Cardiac muscle cell (in vitro differentiated cells and primary cell): ENCODE measurements around the gene NR6A1. TPM values are rescaled to one million over a fixed set of nuclear protein-coding genes. Genes with fewer than 3 reads are reported as not detected.

Source experiments
- DNase-seq, 2 donors: peaks; one replicate each; pipeline versions ENCODE4 v3.0.0 to v3.0.0-alpha.2; 2010 to 2017; ENCODE audit warnings: low read depth in 1 of 2, low spot score in 1 of 2
- H3K27ac ChIP-seq: fragments of 200-600 bp; sonication (generic); 2 replicates; pipeline ENCODE4 v1.5.1; 2016
- H3K27me3 ChIP-seq: fragments of 200-600 bp; sonication (generic); 2 replicates; pipeline ENCODE4 v1.6.0; 2016; ENCODE audit warnings: control low read depth
- H3K36me3 ChIP-seq: fragments of 200-600 bp; sonication (generic); 2 replicates; pipeline ENCODE4 v1.5.1; 2016; ENCODE audit warnings: control low read depth
- H3K4me1 ChIP-seq: fragments of 200-600 bp; sonication (generic); 2 replicates; pipeline ENCODE4 v1.8.1; 2017; ENCODE audit warnings: low read depth, mild to moderate bottlenecking, mixed run types
- H3K4me3 ChIP-seq: fragments of 200-600 bp; sonication (generic); 2 replicates; pipeline ENCODE4 v1.5.1; 2016; ENCODE audit warnings: mild to moderate bottlenecking
- H3K9me3 ChIP-seq: fragments of 200-600 bp; sonication (generic); 2 replicates; pipeline ENCODE4 v1.5.1; 2017; ENCODE audit warnings: low read depth, mild to moderate bottlenecking, control low read depth
- polyA plus RNA-seq: library from polyadenylated mRNA; unstranded; fragments of >200 nt; fragmentation: Nextera tagmentation; extraction: Ambion mirVana; gene quantifications from 2 replicates; pipeline ENCODE4 v1.2.1, GENCODE V29; 2016
- total RNA-seq: library from RNA; depleted of rRNA; stranded (reverse); fragments of >200 nt; gene quantifications from 2 replicates; pipeline ENCODE4 v1.2.3, GENCODE V29; 2016
- TF ChIP-seq, protein P1 (sequence below): IDR thresholded peaks from 2 replicates; pipeline ENCODE4 v1.5.1; 2012; ENCODE audit warnings: low read depth, mild to moderate bottlenecking, low read length

NR6A1 gene
- total and polyA plus RNA-seq, 2 experiments from 2014 or later: 3.2 to 19.8 TPM

DNA sequence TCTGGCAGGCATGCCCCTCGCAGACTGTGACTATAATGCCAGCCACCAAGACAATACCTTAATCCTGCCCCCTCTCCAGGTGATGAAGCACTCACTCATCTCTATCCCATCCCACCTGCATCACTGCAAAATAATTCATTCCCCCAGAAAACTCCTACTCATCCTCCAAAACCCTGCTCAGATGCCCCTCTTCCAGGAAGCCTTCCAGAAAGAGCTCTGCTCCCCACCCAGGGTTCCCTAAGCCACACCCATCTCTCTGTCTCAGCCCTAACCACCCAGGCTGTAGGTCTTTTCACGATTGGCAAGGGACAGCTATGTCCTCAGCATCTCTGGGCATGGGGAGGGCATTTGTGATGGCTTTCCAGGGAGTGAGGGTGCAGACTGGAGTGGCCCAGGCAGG lies 281.1 kb downstream of the NR6A1 start:
- no peak for DNase-seq
- H3K27ac ChIP-seq: no peak overlapping the region
- no peaks in the 10 kb centered on the region for H3K36me3 ChIP-seq
- H3K4me1 ChIP-seq: no peaks in the 10 kb centered on the region
- no peaks in the 10 kb centered on the region for H3K9me3 ChIP-seq
- TF ChIP-seq, protein P1, sequence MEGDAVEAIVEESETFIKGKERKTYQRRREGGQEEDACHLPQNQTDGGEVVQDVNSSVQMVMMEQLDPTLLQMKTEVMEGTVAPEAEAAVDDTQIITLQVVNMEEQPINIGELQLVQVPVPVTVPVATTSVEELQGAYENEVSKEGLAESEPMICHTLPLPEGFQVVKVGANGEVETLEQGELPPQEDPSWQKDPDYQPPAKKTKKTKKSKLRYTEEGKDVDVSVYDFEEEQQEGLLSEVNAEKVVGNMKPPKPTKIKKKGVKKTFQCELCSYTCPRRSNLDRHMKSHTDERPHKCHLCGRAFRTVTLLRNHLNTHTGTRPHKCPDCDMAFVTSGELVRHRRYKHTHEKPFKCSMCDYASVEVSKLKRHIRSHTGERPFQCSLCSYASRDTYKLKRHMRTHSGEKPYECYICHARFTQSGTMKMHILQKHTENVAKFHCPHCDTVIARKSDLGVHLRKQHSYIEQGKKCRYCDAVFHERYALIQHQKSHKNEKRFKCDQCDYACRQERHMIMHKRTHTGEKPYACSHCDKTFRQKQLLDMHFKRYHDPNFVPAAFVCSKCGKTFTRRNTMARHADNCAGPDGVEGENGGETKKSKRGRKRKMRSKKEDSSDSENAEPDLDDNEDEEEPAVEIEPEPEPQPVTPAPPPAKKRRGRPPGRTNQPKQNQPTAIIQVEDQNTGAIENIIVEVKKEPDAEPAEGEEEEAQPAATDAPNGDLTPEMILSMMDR: no peak
- H3K4me3 ChIP-seq: no peak overlapping the region
- no peaks in the 10 kb centered on the region for H3K27me3 ChIP-seq

DNA sequence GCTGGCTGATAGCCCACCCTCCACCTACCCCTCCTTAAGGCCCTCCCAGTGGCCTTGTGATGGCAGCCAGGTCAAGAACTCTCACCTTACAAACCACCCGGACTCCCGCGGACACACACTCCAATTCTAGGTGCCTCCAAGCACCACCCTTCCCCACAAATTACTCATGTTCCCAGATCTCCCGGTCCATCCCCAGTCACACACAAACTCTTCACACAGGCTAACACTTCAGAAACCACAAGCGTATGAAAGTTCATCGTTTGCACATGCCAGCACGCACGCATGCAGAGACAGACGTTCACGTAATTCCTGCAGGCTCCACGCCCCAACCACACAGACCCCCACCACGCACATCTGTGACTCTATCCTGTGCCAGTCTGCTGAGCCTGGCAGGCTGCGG lies 281.9 kb downstream of the NR6A1 start:
- Histone ChIP-seq H3K4me3 (no peak overlapping the region), H3K4me1 (no peaks in the 10 kb centered on the region), H3K27ac (no peak overlapping the region), H3K27me3 (no peaks in the 10 kb centered on the region), H3K9me3 (no peaks in the 10 kb centered on the region), H3K36me3 (no peaks in the 10 kb centered on the region)
- no peak for DNase-seq
- TF ChIP-seq, protein P1: no peak

DNA sequence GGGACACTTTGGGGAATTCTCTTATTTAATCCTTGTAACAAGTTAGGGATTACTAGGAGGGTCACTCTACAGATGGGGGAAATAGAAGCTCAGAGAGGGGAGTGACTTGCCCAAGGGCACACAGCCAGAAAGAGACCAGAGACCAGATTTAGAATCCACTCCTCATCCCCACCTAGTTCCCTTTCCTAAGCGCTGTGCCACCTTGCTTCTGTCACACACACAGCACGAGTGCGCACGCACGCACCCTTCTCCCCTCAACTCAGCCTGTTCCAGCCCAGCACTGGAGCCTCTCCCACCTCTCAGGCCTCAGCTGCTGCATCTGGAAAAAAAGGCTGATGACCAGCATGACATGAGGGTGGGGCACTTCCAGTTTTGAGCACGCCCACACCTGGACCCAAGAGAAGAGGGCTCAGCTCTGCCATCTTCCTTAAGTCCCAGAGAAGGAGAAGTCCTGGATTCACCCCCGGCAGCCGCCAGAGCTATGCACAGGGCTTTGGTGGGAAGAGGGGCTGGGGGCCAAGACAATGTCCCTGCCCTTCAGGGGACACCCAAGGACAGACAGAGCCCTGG lies 282.4 kb downstream of the NR6A1 start:
- Histone ChIP-seq H3K27ac (no peak overlapping the region), H3K4me1 (no peaks in the 10 kb centered on the region), H3K9me3 (no peaks in the 10 kb centered on the region), H3K27me3 (no peaks in the 10 kb centered on the region), H3K4me3 (no peak overlapping the region), H3K36me3 (no peaks in the 10 kb centered on the region)
- TF ChIP-seq, protein P1: no peak
- no peak for DNase-seq

DNA sequence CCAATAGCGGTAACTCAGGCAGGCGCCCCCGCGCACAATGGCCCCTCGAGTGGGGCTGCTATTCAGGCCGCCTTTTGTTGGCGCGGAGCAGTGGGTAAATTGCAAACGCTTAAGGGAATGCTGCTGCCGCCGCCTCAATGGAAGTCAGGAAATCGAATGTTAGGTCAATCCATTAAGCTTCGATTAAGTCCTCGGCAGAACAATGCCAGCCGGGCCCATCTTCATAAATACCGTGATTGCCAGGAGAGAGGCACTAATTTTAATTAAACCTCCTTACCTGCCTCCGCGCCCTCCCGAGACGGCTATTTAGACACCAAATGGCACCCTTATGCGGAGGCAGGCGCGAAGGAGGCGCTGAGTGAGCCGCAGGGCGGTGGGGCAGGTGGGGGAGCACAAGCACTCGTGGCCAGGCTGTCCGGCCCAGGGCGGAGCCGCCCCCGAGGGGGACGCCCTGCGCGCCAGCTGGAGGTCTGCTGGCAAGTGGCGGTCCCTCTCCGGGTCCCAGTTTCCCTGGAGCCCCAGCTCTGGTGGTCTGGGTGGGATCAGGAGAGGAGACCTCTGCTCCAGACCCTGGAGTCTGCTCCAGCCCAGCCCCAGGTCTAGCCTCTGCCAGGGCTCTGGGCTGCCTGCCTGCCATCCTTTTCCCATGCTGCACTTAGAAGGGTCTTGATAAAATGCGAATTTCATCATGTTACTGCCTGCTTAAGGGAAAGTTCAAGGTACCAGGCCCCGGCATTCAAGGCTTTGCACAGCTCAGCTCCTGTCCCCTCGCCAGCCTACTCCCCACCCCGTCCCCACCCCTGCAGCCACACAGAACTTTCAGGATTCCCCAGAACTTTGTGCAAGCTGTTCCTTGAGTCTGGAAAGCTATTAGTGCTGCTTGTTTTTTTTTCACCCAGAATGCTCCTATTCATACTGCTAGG lies 283.6 kb downstream of the NR6A1 start:
- no peaks in the 10 kb centered on the region for H3K36me3 ChIP-seq
- TF ChIP-seq, protein P1: no peak
- H3K9me3 ChIP-seq: no peaks in the 10 kb centered on the region
- H3K4me3 ChIP-seq: no peak overlapping the region
- no peak overlapping the region for H3K27ac ChIP-seq
- no peak for DNase-seq
- no peaks in the 10 kb centered on the region for H3K27me3 ChIP-seq
- no peaks in the 10 kb centered on the region for H3K4me1 ChIP-seq

DNA sequence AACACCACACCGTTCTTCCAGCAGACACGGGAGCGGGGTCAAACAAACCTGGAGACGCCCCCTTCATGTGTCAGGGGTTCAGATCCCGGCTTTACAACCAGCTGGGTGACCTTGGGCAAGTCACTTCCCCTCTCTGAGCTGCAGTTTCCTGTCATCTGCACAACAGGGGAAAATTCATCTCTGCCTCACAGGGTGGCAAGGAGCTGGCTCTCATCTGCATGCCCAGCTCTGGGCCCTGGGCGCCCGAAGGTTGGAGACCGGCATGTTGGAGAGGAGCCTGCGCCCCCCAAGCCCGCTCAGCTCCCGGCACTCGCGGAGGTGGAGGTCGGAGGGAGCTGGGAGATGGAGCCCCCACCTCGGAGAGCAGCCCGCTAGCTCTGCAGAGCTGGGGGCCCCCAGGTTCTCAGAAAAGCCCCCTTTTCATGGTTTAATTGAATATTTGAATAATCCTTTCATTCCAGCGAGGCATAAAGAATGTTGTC lies 284.3 kb downstream of the NR6A1 start:
- TF ChIP-seq, protein P1: no peak
- no peak overlapping the region for H3K4me3 ChIP-seq
- H3K9me3 ChIP-seq: no peaks in the 10 kb centered on the region

More for the DNA sequence above, 284.3 kb downstream of the NR6A1 start:
- no peak overlapping the region for H3K27ac ChIP-seq
- H3K36me3 ChIP-seq: no peaks in the 10 kb centered on the region
- DNase-seq: no peak
- no peaks in the 10 kb centered on the region for H3K27me3 ChIP-seq
- no peaks in the 10 kb centered on the region for H3K4me1 ChIP-seq
